G401 (cell line): Measurements from ENCODE around the gene TRNAU1AP. TPM values are rescaled to one million over a fixed set of nuclear protein-coding genes. Genes with fewer than 3 reads are reported as not detected.
A peak's percentile ranks its signal among the peaks of the same experiment; 100 is the strongest.
"Not testable (repeated sequence)": the region's sequence is repeated elsewhere in the genome, so short reads cannot be mapped to it uniquely, and the experiment has no call there.

Source experiments
- DNase-seq: peaks from one replicate; pipeline ENCODE4 v3.0.0-alpha.2; 2015; ENCODE audit warnings: low spot score
- in situ Hi-C: cut with HindIII; loops from 2 replicates; pipeline ENCODE4 v1.10.0; 2016; ENCODE audit warnings: low sequenced_read_pairs, mixed read lengths
- total RNA-seq: library from RNA; depleted of rRNA; stranded (reverse); fragments of >200 nt; shearing (Covaris generic); gene quantifications from 2 replicates; pipeline ENCODE4 v1.2.3, GENCODE V29; 2014

Gene TRNAU1AP
- total RNA-seq, 1 experiment from 2014 or later, result 35.6 TPM

DNA sequence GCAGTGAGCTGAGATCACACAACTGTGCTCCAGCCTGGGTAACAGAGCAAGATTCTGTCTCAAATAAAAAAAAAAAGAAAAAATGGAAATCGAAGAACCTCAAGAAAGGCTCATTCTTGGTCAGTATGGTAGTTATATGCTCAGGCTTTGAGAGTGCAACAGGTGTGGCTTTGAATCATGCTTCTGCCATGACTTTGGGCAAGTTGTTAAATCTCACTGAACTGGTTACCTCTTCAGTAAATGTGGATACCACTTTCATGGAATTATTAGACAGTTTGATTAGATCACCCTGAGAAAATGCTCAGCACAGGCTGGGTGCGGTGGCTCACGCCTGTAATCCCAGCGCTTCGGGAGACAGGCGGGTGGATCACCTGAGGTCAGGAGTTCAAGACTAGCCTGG, 12.8 kb downstream of the TRNAU1AP start:
- in situ Hi-C loops, result no loop called here
- no peak for DNase-seq

DNA sequence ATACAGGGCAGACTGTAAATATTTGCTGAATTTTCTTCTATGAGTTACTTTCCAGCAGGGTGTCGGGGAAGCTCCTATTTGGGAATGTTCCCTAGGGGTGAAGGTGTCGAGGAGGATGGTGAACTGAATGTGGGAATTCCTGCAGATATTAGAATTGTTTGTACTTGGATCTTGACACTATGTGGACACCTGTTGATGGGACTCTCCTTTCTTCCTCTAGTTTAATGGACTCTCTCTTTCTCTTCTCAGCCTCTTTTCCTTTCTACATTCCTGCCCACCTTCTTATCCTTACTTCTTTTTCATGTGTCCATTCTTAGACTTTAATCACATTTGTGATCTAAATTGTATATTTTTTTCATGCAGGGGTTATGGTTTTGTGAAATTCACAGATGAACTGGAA, 14.0 kb downstream of the TRNAU1AP start:
- in situ Hi-C loops, result no loop called here
- no peak for DNase-seq

DNA sequence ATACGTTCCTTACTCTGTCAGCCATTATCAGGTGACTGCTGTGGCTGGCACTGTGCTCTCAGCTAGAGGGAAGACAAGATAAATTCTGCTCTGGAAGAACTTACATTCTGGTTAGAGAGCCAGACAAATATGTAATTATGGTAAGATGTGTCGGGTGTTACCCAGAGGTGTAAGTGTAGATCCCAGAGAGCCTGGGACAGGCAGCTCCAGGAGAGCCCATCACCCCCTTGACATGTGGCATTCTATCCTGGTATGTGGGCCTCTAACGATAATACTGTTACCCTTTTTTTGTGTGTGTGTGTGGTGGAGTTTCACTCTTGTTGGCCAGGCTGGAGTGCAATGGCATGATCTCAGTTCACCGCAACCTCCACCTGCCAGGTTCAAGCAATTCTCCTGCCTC, 19.0 kb downstream of the TRNAU1AP start:
- no peak for DNase-seq
- in situ Hi-C loops, result no loop called here

DNA sequence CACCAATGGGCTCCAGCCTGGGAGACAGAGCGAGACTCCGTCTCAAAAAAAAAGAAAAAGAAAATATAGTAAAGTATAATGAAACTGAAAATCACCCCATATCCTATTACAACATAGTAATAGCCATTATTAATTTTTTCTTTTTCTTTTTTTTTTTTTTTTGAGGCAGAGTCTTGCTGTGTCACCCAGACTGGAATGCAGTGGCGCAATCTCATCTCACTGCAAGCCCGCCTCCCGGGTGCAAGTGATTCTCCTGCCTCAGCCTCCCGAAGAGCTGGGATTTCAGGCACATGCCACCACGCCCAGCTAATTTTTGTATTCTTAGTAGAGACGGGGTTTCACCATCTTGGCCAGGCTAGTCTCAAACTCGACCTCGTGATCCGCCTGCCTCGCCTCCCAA, 20.0 kb downstream of the TRNAU1AP start:
- DNase-seq, in situ Hi-C loops: not testable (repeated sequence)

DNA sequence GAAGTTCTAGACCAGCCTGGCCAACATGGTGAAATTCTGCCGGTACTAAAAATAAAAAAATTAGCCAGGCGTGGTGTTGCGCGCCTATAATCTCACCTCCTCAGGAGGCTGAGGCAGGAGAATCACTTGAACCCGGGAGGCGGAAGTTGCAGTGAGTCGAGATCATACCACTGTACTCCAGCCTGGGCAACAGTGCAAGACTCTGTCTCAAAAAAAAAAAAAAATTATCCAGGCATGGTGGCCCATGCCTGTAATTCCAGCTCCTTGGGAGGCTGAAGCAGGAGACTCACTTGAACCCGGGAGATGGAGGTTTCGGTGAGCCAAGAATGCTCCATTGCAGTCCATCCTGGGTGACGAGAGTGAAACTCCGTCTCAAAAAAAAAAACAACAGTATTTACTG, 20.7 kb downstream of the TRNAU1AP start:
- in situ Hi-C loops, result no loop called here
- no peak for DNase-seq

DNA sequence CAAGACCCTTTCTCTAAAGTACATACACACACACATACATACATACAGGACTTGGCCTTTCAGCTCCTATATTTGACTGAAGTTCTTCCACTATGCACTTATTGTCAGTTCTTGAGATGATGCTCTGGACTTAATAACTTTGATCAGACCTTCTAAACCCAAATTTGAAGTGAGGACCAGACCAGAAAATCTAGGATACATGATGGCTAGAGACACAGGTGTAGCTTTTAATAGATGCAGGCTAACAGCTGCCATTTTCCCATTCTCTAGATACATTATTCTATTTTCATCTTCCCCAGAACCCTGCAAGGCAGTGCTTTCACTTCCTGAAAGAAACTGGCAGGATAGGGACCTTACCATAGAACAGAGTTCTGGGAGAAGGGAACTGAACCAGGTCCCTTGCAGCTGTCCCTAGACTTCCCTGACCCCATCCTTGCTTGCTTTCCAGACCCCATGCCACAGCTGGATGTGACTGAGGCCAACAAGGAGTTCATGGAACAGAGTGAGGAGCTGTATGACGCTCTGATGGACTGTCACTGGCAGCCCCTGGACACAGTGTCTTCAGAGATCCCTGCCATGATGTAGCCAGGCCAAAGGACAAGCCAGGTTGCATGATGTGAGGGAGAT, 24.3 kb downstream of the TRNAU1AP start:
- in situ Hi-C loops, result no loop called here

DNA sequence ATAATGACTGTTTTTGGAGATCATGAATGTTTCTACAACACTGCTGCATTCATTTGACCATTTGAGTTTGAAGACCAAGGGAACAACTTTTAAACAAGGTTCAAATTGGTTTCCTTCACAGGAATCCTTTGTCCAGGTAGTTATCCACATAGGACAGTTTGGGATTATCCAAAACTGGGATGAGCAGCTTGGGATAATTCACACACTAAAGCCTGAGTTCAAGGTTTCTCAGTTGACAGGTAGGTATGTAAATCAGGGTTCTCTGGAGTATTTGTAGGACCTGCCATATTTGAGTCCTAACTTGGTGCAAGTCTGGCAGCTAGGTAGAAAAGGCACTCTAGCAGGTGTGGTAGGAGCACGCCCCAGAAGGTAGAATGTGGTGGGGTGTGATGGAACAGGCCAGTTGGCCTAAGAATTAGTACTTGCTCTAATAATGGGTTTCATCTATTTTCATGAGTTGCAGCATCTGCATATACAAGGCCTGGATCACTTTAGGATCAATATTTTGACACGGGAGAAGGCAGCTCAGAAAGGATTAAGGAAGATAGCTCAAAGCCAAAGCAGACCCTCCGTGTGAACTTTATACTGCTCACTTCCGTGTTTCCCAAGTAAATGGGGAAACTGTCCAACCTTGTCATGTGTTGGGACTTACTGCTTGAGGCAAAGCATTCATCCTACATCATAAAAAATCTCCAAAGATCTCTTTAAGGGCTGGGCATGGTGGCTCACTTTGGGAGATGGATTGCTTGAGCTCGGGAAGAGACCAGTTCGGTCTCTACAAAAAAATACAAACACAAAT, 25.1 kb downstream of the TRNAU1AP start:
- in situ Hi-C loops, result no loop called here
- DNase-seq, result no peak

More for the DNA sequence above, 24.3 kb downstream of the TRNAU1AP start:
- DNase-seq, result no peak

DNA sequence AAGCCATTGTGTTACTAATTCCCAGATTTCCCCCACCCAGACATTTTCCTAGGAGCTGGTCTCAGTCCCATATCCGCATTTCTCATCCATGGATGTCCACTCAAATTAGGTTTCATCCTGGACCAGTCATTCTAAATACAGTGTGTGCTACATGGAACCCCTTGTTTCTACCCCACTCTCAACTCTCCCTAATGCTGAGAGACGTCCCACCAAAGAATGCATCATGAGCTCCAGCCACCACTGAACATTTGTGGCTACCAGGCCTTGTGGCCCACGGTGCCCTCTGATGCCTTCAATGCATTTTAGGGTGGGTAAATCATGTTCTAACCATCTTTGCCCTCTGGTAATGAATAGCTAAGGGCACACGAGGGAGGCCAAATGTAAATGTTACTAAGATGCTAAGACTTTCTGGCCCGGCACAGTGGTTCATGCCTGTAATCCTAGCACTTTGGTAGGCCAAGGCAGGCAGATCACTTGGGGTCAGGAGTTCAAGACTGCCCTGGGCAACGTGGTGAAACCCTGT, 25.9 kb downstream of the TRNAU1AP start:
- in situ Hi-C loops, result no loop called here
- DNase-seq, result no peak

DNA sequence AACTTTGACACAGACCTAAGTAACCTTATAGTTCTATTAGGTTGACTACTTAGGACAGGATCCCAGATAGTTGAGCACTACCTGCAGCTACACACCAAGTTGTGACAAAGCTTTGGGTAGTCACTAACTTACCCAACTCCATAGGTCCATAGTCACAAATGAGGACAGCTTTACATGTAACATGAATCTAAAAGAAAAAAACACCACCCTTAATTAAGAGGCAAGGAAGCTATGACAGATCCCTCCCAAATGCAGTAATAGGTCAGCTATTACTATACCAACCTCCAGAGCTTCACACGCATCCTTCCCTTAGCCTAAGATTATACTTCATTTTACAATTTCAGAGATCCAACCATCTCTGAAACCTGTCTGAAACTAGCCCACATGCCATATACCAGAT, 26.5 kb downstream of the TRNAU1AP start:
- in situ Hi-C loops, result no loop called here
- no peak for DNase-seq

DNA sequence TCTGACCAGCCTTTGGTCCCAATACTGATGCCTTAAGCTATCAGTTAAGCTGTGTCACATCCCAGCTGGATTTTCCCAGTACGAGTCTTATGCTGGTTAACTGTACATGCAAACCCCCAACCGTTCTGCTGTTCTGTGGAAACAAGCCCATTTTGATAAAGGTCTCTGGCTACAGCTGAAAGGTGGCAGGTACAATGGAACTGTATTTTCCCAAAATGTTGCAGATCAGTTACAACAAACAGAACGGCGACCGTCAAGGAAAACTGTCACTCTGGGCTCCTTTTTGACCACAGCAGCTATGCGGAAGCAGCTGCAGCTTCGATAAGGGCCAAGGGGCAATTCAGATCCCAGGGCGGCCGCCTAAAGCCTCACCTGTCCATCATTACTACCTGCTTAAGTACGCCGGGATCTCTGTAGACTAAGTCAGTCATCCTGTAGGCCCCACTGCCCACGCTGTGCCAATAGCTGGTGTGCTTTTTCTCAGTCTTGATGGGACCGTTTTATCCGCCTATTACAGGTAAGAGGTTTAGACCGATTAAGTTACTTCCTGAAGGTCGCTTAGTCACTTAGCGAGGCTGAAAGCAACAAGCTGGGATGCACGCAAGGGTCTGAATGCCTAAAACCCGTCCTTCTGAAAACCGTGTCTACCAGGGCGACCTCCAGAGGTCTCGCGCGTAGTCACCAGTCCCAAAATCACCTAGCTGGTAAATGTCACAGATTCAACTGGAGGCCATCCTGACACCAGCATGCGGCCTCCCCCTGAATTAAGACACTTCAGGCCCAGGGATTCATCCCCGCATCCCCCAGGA, 28.0 kb downstream of the TRNAU1AP start:
- peak; percentile 82 for DNase-seq
- in situ Hi-C loops, result no loop called here

DNA sequence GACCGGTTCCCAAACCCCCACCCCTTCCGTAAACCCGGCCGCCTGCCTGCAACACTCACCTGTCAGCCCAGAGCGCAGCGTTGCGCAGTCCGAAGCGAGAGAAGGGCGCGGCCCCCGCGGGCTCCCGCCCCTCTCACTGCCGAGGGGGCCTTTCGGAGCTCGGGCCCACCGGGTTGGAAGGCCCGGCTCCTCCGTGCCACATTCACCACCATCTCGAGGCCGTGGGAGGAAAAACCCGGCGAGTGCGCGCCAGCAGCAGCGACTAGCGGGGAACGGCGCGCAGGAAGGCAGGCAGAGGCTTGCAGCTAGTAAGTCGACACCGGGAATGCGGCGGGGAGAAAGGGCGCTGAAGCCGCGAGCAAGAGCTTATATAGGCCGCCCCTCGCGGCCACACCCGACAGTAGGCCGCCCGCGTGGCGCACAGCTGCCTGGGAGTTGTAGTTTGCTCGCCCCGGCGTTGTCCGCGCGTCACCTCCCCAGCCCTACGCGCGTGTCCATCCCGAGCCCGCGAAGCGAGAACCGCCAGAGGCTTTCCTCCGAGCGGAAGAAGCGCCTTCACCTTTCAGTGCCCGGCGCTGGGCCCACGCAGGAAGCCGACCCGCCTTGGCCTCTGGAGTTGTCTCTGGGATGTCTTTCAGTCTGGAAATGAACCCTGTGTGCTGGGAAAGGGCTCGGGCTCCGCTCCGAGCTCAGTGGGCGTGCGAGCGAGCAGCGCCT, 28.8 kb downstream of the TRNAU1AP start:
- peak; percentile 97 for DNase-seq
- in situ Hi-C loops, result no loop called here

DNA sequence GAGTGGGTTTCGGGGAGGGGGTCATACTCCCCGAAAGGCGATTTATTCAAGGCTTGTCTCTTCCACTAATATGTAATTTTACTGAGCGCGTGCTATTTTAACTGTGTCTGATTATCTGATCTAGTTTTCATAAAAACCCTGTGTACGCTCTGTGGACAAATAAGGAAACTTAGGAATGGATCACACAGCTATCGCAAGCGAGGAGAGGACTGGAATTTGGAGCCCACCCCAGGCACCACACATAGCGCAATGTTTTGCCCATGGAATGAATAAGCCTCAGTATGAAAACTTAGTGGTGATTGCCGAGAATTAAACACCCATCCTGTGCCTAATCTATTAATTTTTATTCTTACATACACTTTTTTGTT, 29.3 kb downstream of the TRNAU1AP start:
- DNase-seq, result no peak
- in situ Hi-C loops, result no loop called here

DNA sequence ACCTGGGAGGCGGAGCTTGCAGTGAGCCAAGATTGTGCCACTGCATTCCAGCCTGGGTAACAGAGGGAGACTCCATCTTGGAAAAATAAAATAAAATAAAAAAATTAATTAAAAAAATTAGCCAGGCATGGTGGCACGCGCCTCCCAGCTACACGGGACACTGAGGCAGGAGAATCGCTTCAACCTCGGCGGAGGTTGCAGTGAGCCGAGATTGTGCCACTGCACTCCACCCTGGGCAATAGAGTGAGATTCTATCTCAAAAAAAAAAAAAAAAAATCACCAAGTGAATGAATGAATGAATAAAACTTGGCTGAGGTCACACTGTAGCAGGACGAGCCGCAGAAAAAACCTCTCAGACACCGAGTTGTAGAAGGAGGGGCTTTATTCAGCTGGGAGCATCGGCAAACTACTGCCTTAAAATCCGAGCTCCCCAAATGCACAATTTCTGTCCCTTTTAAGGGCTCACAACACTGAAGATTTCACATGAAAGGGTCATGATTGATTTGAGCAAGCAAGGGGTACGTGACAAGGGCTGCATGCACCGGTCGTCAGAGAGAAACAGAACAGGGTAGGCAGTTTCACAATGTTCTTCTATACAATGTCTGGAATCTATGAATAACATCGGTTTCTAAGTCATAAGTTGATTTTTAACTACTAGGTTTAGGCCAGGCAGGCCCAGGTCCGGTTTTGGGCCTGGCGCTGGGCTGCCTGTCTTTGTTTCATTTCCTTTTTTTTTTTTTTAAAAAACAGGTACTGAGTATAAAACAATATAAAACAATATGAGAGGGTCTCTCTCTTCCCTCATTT, 33.9 kb downstream of the TRNAU1AP start:
- DNase-seq, in situ Hi-C loops: not testable (repeated sequence)

DNA sequence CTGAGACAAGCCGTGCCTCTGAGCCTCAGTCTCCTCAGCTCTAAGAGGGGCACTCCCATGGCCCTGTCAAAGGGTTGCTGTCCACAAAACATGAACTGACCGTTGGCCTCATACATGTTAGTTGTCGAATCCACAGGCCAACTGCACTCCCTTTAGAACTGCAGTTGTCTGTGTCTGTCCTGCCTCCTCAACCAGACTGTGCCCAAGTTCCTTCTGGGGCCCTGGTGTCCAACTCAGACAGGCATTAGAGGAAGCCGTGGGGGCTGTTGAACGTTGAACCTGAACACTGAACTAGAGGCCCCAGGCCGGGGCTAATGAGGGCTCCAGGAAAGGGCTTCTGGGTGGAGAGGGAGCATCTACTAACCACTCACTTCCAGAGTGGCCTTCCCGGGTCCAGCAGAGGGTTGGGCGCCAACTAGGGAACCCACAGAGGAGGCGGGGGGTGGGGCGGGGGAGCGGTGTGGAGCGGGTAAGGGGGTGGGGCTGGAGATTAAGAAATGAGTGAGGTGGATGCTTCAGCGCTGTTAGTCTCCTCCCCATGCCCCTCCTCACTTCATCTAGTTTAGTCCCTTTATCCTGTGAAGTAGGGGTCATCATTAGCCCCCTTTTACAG, 38.9 kb downstream of the TRNAU1AP start, which contains the start of gene RAB42:
RAB42 (plus strand) TSS at position 558 of the 613 bp plus-strand sequence. CDS start 247 bp downstream, outside the sequence.
- no peak for DNase-seq
- in situ Hi-C loops, result no loop called here

DNA sequence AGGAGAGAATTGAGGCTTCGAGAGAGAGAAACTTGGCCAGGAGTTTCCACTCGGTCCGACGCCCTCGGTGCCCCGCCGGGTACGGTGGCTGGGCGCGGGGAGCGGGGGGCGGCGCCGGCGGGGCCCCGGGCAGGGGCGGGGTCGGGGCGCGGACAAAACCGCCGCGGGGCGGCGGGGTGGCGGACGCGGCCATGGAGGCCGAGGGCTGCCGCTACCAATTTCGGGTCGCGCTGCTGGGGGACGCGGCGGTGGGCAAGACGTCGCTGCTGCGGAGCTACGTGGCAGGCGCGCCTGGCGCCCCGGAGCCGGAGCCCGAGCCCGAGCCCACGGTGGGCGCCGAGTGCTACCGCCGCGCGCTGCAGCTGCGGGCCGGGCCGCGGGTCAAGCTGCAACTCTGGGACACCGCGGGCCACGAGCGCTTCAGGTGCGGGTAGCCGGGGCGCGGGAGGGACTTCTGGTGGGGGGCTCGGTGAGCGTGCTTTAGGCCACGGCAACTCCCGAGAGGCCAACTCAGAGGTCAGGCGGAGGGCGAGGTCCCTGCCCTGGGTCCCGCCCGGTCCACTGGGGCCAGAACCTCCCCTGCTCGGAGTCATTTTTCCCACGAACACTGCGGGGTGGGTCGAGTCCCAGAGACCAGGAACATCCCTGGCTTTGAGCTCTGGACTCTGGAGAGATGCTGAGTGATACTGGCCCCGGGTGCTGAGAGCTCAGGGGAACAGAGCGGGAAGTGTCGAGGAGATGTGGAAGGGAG, 39.6 kb downstream of the TRNAU1AP start:
- in situ Hi-C loops, result no loop called here
- DNase-seq, result no peak

DNA sequence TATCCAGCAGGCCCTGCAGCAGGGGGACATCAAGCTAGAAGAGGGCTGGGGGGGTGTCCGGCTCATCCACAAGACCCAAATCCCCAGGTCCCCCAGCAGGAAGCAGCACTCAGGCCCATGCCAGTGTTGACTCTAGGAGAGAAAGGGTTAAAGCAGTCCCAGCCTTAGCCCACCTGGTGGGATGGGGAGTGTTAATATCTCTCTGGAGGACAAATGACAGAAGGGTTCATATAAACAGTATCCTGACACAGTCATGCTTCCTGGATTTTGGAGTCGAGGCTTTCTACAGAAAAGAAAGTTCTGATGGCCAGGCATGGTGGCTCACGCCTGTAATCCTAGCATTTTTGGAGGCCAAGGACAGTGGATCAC, 41.1 kb downstream of the TRNAU1AP start:
- DNase-seq, in situ Hi-C loops: not testable (repeated sequence)

DNA sequence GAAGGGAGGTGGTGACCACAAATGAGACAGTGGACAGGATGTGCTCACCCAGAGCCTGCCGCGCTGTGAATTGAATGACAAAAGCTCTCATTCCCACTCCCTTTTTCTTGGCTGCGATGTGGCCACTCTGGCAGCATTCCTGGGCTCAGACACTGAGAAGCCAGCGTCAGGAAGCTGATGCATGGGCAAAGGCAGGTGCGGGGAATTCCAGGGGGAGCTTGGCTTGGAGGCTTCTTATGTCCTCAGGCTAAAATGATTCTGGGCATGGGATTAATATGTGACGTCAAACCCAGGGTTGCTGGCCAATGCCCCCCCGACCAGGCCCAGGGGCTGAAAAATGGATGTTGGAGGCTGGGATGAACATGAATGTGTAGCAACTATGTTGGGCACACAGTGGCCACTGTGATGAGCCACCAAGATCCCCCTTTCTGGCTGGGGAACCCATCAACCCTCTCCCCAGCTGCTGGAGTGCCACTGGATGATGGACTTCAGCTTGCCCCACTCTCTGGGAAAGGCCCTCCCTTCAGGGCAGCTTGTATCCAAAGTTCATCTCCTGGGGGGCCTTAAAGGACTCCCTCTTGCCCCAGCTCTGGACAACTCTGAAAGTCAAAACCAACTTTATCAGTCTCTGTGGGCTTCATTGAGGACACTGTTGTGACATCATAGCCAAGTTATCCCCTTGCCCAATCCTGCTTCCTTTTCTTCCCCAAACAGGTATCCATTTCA, 42.0 kb downstream of the TRNAU1AP start:
- in situ Hi-C loops, result not testable (repeated sequence)

More for the DNA sequence above, 42.0 kb downstream of the TRNAU1AP start:
- not testable (repeated sequence) for DNase-seq
